Liver (tissue), 3 donors: ENCODE data around the gene NFIX.

Experiments
- CTCF ChIP-seq: fragments of 150-350 bp; IDR thresholded peaks from 2 replicates; pipeline ENCODE4 v1.5.1; 2017; ENCODE audit warnings: improper control_type of control experiment, low read depth, low read length; ENCODE audit not compliant: missing input control
- EGR1 ChIP-seq, 2 donors: IDR thresholded peaks; 2 replicates each; pipeline ENCODE4 v1.6.1; 2016 to 2018; ENCODE audit warnings: antibody characterized with exemption in 2 of 2, low read depth in 2 of 2
- RAD21 ChIP-seq, 2 donors: IDR thresholded peaks; 2 replicates each; pipeline ENCODE4 v1.6.1; 2016; ENCODE audit warnings: antibody characterized with exemption in 2 of 2, mild to moderate bottlenecking in 2 of 2
- SP1 ChIP-seq: IDR thresholded peaks from 2 replicates; pipeline ENCODE4 v1.6.1; 2018; ENCODE audit warnings: antibody characterized with exemption, mild to moderate bottlenecking
- TAF1 ChIP-seq: conservative IDR thresholded peaks from 2 replicates; pipeline ENCODE4 v1.6.1; 2016; ENCODE audit warnings: antibody characterized with exemption, mild to moderate bottlenecking
- ZBTB33 ChIP-seq: IDR thresholded peaks from 2 replicates; pipeline ENCODE4 v1.6.1; 2016; ENCODE audit warnings: antibody characterized with exemption
- donor health status: healthy.
- donor health status: healthy.

- no peak for TF ChIP-seq RAD21 (IDR thresholded peaks at IDR 0.05)
- TF ChIP-seq EGR1 (IDR thresholded peaks at IDR 0.05; ENCODE audit: low read depth in 2 of 2) = no peak
- no peak for TF ChIP-seq CTCF
- TF ChIP-seq ZBTB33 = no peak
- no peak for TF ChIP-seq TAF1
- no peak for TF ChIP-seq SP1
These were observed 132.7 kb downstream of the NFIX start for GRCh38 chr19:13127811-13128575.
